WTC11 (cell line): ENCODE data around the gene PIWIL1. TPM values are rescaled to one million over a fixed set of nuclear protein-coding genes. Genes with fewer than 3 reads are reported as not detected.

Experiments
- CREM ChIP-seq: sonication (generic); formaldehyde crosslinking; IDR thresholded peaks from 2 replicates; pipeline ENCODE4 v1.8.1; 2022; ENCODE audit warnings: mild to moderate bottlenecking, missing genetic modification reagents, moderate library complexity
- CTCF ChIP-seq: fragments of 200-600 bp; IDR thresholded peaks from 2 replicates; pipeline ENCODE4 v1.8.0; 2022; ENCODE audit warnings: antibody characterized with exemption
- HMGA2 ChIP-seq: fragments of 250-450 bp; sonication (Bioruptor Pico); IDR thresholded peaks from 2 replicates; pipeline ENCODE4 v1.4.0; 2021; ENCODE audit warnings: mild to moderate bottlenecking, moderate library complexity
- JUN ChIP-seq: sonication (generic); formaldehyde crosslinking; IDR thresholded peaks from 2 replicates; pipeline ENCODE4 v1.8.0; 2023; ENCODE audit warnings: mild to moderate bottlenecking, missing genetic modification reagents
- NFATC4 ChIP-seq: fragments of 250-450 bp; sonication (Bioruptor Pico); IDR thresholded peaks from 2 replicates; pipeline ENCODE4 v1.9.0; 2021; ENCODE audit warnings: mild to moderate bottlenecking
- PRRX2 ChIP-seq: fragments of 250-450 bp; sonication (Bioruptor Pico); IDR thresholded peaks from 2 replicates; pipeline ENCODE4 v1.8.0; 2021; ENCODE audit warnings: mild to moderate bottlenecking
- SOX15 ChIP-seq: fragments of 250-450 bp; sonication (Bioruptor Pico); IDR thresholded peaks from 2 replicates; pipeline ENCODE4 v1.9.0; 2021; ENCODE audit warnings: mild to moderate bottlenecking
- TCF7 ChIP-seq: sonication (generic); formaldehyde crosslinking; IDR thresholded peaks from 2 replicates; pipeline ENCODE4 v1.8.0; 2022; ENCODE audit warnings: mild to moderate bottlenecking, low read depth, missing genetic modification reagents, moderate library complexity
- total RNA-seq: library from RNA; stranded (reverse); gene quantifications from 3 replicates; pipeline ENCODE4 v1.2.3, GENCODE V29; 2021

Gene PIWIL1
- total RNA-seq, 1 experiment from 2014 or later = not detected

- no peak for TF ChIP-seq CTCF
- no peak for TF ChIP-seq SOX15 (CRISPR knock-in tag)
- TF ChIP-seq JUN (CRISPR knock-in tag) = no peak
- TF ChIP-seq NFATC4 (CRISPR knock-in tag) = no peak
- TF ChIP-seq CREM (CRISPR knock-in tag) = no peak
- TF ChIP-seq HMGA2 (CRISPR knock-in tag) = no peak
- no peak for TF ChIP-seq TCF7
- no peak for TF ChIP-seq PRRX2 (CRISPR knock-in tag)
- TF ChIP-seq, all 79 proteins: peak for 0
Measured at GRCh38 chr12:130421896-130422295, 84.2 kb downstream of the PIWIL1 start (continued).

Other genes starting within 250 kb of the PIWIL1 start
- gene FZD10, start 175.4 kb upstream of the PIWIL1 start, total RNA-seq = 0.87 to 1.1 TPM (median 0.92 TPM) in 3 replicates